PC-9 (cell line): Measurements from ENCODE around the gene RORC.

Experiments used
- EZH2 ChIP-seq: fragments of 200-600 bp; sonication (generic); IDR thresholded peaks from 2 replicates; pipeline ENCODE4 v1.8.0; 2017; ENCODE audit warnings: antibody characterized with exemption, low read depth
- TF ChIP-seq, protein P1 (sequence below): fragments of 200-600 bp; sonication (generic); conservative IDR thresholded peaks from 2 replicates; pipeline ENCODE4 v1.6.1; 2017; ENCODE audit warnings: mixed run types, antibody characterized with exemption, mild to moderate bottlenecking, moderate library complexity

DNA sequence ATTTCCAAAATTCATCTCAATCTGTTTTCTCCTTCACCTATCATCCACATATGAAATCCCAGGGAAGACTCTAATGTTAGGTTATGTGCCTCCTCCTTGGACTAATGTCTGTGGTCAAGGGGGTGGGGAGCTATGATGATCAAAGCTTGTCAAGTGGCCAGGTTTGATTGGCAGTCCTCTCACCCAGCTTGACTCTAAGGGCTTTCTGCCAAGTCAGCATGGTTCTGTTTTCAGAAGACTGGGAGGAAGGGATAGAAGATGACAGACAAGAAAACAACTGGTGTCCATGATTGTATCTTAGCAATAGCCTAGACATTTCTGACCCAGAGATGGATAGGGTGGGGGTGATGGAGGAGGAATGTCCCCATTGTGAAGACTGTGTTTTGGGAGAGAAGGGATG is 31.0 kb upstream of the RORC start:
- TF ChIP-seq, protein P1, sequence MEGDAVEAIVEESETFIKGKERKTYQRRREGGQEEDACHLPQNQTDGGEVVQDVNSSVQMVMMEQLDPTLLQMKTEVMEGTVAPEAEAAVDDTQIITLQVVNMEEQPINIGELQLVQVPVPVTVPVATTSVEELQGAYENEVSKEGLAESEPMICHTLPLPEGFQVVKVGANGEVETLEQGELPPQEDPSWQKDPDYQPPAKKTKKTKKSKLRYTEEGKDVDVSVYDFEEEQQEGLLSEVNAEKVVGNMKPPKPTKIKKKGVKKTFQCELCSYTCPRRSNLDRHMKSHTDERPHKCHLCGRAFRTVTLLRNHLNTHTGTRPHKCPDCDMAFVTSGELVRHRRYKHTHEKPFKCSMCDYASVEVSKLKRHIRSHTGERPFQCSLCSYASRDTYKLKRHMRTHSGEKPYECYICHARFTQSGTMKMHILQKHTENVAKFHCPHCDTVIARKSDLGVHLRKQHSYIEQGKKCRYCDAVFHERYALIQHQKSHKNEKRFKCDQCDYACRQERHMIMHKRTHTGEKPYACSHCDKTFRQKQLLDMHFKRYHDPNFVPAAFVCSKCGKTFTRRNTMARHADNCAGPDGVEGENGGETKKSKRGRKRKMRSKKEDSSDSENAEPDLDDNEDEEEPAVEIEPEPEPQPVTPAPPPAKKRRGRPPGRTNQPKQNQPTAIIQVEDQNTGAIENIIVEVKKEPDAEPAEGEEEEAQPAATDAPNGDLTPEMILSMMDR, result no peak
- TF ChIP-seq EZH2, result no peak
